Measurements from ENCODE around the gene LRRFIP1.

Gene LRRFIP1, protein sequence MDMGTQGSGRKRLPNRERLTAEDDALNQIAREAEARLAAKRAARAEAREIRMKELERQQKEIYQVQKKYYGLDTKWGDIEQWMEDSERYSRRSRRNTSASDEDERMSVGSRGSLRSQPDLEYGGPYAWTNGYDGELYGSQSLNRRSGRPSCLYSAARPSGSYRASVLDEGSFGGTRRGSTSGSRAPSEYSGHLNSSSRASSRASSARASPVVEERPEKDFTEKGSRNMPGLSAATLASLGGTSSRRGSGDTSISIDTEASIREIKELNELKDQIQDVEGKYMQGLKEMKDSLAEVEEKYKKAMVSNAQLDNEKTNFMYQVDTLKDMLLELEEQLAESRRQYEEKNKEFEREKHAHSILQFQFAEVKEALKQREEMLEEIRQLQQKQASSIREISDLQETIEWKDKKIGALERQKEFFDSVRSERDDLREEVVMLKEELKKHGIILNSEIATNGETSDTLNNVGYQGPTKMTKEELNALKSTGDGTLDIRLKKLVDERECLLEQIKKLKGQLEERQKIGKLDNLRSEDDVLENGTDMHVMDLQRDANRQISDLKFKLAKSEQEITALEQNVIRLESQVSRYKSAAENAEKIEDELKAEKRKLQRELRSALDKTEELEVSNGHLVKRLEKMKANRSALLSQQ

DNA sequence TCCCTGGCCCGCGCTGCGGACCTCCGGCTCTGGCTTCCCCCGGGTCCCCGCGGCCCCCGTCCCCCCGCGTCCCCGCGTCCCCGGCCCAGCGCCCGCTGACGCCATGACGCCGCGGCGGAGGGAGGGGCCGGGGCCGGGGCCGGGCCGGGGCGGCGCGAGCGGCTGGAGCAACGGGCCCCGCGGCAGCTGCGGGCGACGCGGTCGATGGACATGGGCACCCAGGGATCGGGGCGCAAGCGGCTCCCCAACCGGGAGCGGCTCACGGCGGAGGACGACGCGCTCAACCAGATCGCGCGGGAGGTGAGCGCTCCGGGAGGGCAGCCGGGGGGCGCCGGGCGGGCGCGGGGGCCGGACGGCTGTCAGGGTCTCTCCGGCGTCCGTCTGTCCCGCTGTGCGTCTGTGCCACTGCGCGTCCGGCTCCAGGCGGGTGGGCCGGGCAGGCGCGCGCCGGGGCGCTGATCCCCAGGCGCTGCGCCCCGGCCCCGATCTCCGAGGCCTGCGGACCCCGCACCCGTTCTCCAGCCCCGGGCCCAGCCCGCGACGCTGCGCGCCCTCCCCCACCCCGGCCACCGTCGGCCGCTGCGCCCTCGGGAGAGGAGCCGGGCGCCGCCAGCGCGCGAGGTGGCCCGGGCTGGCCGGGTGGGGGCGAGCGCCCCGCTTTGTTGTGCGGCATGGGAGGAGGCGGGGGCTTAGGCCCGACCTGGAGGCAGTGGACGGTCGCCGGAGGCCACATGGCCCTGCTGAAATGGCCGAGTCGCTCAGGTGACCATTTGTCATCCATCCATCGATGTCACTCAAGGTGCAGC is at the start of gene LRRFIP1:
Gene LRRFIP1, plus strand, starts transcription at position 147 of the 806 bp plus-strand sequence. Its CDS starts 58 bp downstream, at position 205.
- no peak for DNase-seq (ENCODE audit: low read depth)
- TF ChIP-seq, protein P1, sequence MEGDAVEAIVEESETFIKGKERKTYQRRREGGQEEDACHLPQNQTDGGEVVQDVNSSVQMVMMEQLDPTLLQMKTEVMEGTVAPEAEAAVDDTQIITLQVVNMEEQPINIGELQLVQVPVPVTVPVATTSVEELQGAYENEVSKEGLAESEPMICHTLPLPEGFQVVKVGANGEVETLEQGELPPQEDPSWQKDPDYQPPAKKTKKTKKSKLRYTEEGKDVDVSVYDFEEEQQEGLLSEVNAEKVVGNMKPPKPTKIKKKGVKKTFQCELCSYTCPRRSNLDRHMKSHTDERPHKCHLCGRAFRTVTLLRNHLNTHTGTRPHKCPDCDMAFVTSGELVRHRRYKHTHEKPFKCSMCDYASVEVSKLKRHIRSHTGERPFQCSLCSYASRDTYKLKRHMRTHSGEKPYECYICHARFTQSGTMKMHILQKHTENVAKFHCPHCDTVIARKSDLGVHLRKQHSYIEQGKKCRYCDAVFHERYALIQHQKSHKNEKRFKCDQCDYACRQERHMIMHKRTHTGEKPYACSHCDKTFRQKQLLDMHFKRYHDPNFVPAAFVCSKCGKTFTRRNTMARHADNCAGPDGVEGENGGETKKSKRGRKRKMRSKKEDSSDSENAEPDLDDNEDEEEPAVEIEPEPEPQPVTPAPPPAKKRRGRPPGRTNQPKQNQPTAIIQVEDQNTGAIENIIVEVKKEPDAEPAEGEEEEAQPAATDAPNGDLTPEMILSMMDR (conservative IDR thresholded peaks at IDR 0.05; ENCODE audit: low read depth, low read length), result no peak
- H3K4me3 ChIP-seq (ENCODE audit: low read depth, low read length), result peak within 1 kb of the TSS; percentile 67

DNA sequence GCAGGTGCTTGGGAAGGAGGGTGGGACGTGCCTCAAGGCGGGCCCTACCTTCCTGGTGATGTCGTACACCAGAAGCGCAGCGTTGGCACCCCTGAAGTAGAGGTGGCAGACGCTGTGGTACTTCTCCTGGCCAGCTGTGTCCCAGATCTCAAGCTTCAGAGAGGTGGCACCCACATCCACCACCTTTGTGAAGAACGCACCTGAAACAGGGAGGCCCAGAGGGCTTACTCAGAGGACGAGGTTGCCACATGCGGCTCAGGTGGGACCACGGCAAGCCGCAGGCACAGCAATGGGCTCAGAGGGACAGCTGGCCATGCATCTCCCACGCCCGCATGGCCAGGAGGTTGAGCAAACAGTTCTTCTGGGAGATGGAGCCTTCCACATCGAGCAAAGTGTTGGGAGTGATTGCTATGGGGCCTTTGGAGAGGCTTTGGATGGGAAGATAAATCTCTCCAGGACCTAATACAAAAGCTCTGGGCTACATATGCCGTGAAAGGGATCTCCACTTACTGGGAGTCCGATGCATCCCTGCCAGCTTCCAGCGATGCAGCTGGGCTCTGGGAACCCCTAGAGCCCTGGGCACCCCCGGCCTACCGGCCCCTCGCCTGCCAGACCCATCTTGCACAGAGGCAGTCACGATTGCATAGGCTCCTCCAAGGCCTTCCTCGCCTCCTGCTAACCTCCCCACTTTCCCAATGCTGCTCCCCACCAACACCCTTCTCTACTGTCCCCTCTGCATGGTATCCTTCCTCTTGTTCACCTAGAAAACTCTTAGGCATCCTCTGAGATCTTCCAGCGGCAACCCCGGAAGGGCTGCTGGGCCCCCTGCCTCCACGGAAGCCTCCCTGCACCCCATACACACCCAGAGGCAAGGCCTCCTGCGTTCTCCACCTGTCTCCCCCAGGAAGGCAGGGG is 49.2 kb upstream of the LRRFIP1 start:
- no peak for DNase-seq (ENCODE audit: low read depth)
- TF ChIP-seq, protein P1 (conservative IDR thresholded peaks at IDR 0.05; ENCODE audit: low read depth, low read length), result no peak
- no peak overlapping the region for H3K4me3 ChIP-seq (ENCODE audit: low read depth, low read length)

DNA sequence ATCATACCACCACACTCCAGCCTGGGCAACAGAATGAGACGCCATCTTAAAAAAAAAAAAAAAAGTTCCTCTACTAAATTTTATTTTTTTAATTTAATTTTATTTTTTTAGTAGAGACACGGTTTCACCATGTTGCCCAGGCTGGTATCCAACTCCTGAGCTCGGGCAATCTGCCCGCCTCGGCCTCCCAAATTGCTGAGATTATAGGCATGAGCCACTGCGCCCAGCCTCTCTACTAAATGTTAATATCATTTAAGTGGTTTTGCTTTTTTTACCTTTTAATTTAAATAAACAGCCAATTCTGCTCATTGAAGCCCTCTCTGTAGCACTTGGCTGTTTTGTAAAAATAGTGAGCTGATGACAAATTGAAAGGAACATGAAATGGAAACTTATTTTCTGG is 46.1 kb upstream of the LRRFIP1 start:
- H3K4me3 ChIP-seq (ENCODE audit: low read depth, low read length), result no peak overlapping the region
- no peak for DNase-seq (ENCODE audit: low read depth)

DNA sequence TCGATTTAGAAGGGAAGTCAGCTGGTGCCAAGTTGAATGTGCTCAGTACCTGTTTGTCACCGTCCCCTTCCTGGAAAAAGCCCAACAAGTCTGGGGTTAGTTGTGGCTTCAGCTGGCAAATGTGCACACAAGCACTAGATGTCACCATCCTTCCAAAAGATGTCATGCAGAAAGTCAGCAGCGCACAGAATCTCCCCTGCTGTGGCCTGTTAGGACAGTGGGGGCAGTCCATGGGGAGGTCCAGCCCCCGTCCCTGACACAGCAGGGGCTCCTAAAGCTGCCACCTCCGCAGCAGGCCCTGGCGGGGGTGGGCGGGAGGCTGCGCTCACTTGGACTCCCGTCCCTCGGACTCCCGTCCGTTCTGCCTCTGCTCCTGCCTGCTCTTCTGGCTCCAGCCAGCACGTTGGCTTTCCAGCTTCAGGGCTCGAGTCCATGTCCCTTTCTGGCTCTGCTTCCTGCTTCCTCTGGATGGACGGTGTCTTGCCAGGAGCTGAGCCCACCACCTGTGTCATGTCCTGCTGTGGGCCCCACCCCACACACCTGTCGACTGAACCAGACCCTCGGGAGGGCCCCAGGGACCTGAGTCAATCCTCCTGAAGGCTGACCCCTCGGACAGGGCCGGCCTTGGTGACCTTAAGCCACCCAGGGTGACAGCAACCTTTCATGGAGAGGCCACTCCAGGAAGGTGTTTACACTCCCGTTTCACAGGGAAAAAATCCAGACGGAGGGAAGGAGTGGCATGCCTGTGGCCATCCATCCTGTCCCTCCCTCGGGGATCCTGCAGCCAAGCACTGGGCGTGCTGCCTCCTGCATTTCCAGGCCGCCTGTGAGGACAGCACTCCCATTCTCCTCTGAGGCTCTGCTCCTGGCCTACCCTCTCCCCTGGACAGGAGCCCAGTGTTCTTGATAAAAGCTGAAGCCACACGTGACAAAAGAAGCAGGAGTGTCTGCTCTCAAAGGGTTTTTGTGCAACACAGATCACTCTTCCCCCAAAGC is 45.3 kb upstream of the LRRFIP1 start:
- H3K4me3 ChIP-seq (ENCODE audit: low read depth, low read length), result peak overlapping the region; percentile 46
- DNase-seq (ENCODE audit: low read depth), result peak; percentile 76
- TF ChIP-seq, protein P1 (conservative IDR thresholded peaks at IDR 0.05; ENCODE audit: low read depth, low read length), result peak; percentile 66

More for the DNA sequence above, 46.1 kb upstream of the LRRFIP1 start:
- TF ChIP-seq, protein P1 (conservative IDR thresholded peaks at IDR 0.05; ENCODE audit: low read depth, low read length), result no peak

DNA sequence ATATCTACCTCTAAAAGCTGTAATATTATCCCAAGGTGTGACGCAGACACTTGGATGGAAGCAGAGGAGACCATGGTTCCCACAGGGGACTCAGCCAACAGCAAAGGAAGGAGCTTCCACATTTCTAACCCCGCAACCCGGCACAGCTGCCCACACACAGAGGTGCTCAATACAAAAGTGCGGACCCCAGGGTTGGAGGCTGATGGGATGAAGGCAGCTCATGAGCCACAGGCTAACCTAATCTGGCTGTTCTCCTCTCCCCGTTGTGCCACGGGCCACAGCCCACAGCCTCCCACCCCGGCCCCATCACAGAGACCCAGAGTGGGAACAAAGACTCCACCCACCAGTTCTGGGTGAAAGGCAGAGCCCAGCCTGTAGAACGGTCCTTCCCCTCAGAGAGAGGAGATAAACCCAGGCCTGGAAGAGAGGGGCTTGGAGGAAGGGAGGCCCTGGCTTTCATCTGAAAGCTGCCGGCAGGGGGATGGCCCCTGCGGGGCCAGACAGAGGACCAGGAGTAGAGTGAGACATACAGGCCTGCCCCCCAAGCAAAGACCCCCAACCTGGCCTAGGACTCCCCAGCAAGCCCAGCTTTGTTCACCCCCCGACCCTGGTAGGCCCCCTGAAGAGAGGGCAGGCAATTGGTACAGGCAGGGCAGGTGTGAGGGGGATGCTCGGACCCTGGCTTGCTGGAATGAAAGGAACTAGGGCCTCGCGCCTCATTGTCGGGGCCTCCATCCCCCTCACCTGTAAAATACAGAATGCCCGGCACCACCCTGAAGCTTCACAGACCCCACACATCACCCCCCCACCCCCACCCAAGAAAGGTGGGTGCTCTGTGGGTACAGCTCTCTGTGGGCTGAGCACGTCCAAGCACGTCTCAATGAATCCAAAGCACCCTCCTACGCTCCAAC is 43.7 kb upstream of the LRRFIP1 start:
- TF ChIP-seq, protein P1 (conservative IDR thresholded peaks at IDR 0.05; ENCODE audit: low read depth, low read length), result no peak
- no peak for DNase-seq (ENCODE audit: low read depth)
- no peak overlapping the region for H3K4me3 ChIP-seq (ENCODE audit: low read depth, low read length)
